ENCODE data around the gene TET3.

Gene TET3

GRCh38 chr2:73986085-73986681 is 1.5 kb downstream of the TET3 start:
- DNase-seq, result no peak
- TF ChIP-seq POLR2A (IDR thresholded peaks at IDR 0.05; ENCODE audit: low read length) (no peak), GATA1 (IDR thresholded peaks at IDR 0.05; ENCODE audit: low read depth, low read length) (no peak)

- DNase-seq, result peak; percentile 77 to 78
- TF ChIP-seq POLR2A (IDR thresholded peaks at IDR 0.05; ENCODE audit: low read length), result no peak
- TF ChIP-seq GATA1 (IDR thresholded peaks at IDR 0.05; ENCODE audit: low read depth, low read length), result no peak
These were observed 2.6 kb downstream of the TET3 start for GRCh38 chr2:73987109-73987947.

- TF ChIP-seq GATA1 (IDR thresholded peaks at IDR 0.05; ENCODE audit: low read depth, low read length), result no peak
- no peak for TF ChIP-seq POLR2A (IDR thresholded peaks at IDR 0.05; ENCODE audit: low read length)
- peak in 1 of 2 experiments; percentile 38 for DNase-seq
These were observed 3.4 kb downstream of the TET3 start for GRCh38 chr2:73987948-73988700.

GRCh38 chr2:73989972-73990371 is 5.3 kb downstream of the TET3 start:
- no peak for DNase-seq
- no peak for TF ChIP-seq GATA1 (IDR thresholded peaks at IDR 0.05; ENCODE audit: low read depth, low read length)
- TF ChIP-seq POLR2A (IDR thresholded peaks at IDR 0.05; ENCODE audit: low read length), result no peak

GRCh38 chr2:73990531-73990930 is 5.8 kb downstream of the TET3 start:
- TF ChIP-seq POLR2A (IDR thresholded peaks at IDR 0.05; ENCODE audit: low read length) (no peak), GATA1 (IDR thresholded peaks at IDR 0.05; ENCODE audit: low read depth, low read length) (no peak)
- no peak for DNase-seq

GRCh38 chr2:73992036-73992435 is 7.3 kb downstream of the TET3 start:
- no peak for DNase-seq
- TF ChIP-seq GATA1 (IDR thresholded peaks at IDR 0.05; ENCODE audit: low read depth, low read length) (no peak), POLR2A (IDR thresholded peaks at IDR 0.05; ENCODE audit: low read length) (no peak)

- DNase-seq, result no peak
- no peak for TF ChIP-seq GATA1 (IDR thresholded peaks at IDR 0.05; ENCODE audit: low read depth, low read length)
- no peak for TF ChIP-seq POLR2A (IDR thresholded peaks at IDR 0.05; ENCODE audit: low read length)
These were observed 8.7 kb downstream of the TET3 start for GRCh38 chr2:73993376-73993775.

- DNase-seq, result no peak
- TF ChIP-seq GATA1 (IDR thresholded peaks at IDR 0.05; ENCODE audit: low read depth, low read length), result no peak
- no peak for TF ChIP-seq POLR2A (IDR thresholded peaks at IDR 0.05; ENCODE audit: low read length)
These were observed 9.1 kb downstream of the TET3 start for GRCh38 chr2:73993778-73994177.

GRCh38 chr2:73994178-73994831 is 9.6 kb downstream of the TET3 start:
- no peak for DNase-seq
- no peak for TF ChIP-seq POLR2A (IDR thresholded peaks at IDR 0.05; ENCODE audit: low read length)
- no peak for TF ChIP-seq GATA1 (IDR thresholded peaks at IDR 0.05; ENCODE audit: low read depth, low read length)

- peak; percentile 50 to 52 for DNase-seq
- TF ChIP-seq GATA1 (IDR thresholded peaks at IDR 0.05; ENCODE audit: low read depth, low read length) (no peak), POLR2A (IDR thresholded peaks at IDR 0.05; ENCODE audit: low read length) (no peak)
These were observed 11.1 kb downstream of the TET3 start for GRCh38 chr2:73995810-73996209.

- DNase-seq, result peak; percentile 46 to 60
- TF ChIP-seq POLR2A (IDR thresholded peaks at IDR 0.05; ENCODE audit: low read length) (no peak), GATA1 (IDR thresholded peaks at IDR 0.05; ENCODE audit: low read depth, low read length) (no peak)
These were observed 13.1 kb downstream of the TET3 start for GRCh38 chr2:73997813-73998212.

- no peak for TF ChIP-seq GATA1 (IDR thresholded peaks at IDR 0.05; ENCODE audit: low read depth, low read length)
- no peak for TF ChIP-seq POLR2A (IDR thresholded peaks at IDR 0.05; ENCODE audit: low read length)
- DNase-seq, result no peak
These were observed 13.7 kb downstream of the TET3 start for GRCh38 chr2:73998451-73998850.

GRCh38 chr2:73998933-73999332 is 14.2 kb downstream of the TET3 start:
- no peak for DNase-seq
- TF ChIP-seq GATA1 (IDR thresholded peaks at IDR 0.05; ENCODE audit: low read depth, low read length) (no peak), POLR2A (IDR thresholded peaks at IDR 0.05; ENCODE audit: low read length) (no peak)

Data from erythroblast (primary cell).